Caco-2 (cell line): ENCODE data around the gene CCDC28B. TPM values are rescaled to one million over a fixed set of nuclear protein-coding genes. Genes with fewer than 3 reads are reported as not detected.
"Not testable (repeated sequence)": the region's sequence is repeated elsewhere in the genome, so short reads cannot be mapped to it uniquely, and the experiment has no call there.

Experiments
- BruUV-seq: library from RNA; stranded (reverse); fragments of 400-500 nt; replicated peaks from 2 replicates; lab custom pipeline; 2021; lab: Mats Ljungman, UMichigan
- CTCF ChIA-PET: fragments of 300-600 bp; sonication (Branson Sonifier 250); formaldehyde crosslinking; loops from one replicate; lab custom pipeline; 2022; ENCODE audit warnings: antibody characterized with exemption; lab: Charles Lee
- POLR2A ChIA-PET: fragments of 300-600 bp; sonication (Branson Sonifier 250); formaldehyde crosslinking; loops from one replicate; lab custom pipeline; 2022; ENCODE audit warnings: antibody characterized with exemption; lab: Charles Lee
- DNase-seq, 2 experiments: peaks; one replicate each; pipeline versions ENCODE4 v3.0.0 to v3.0.0-alpha.2; 2020 to 2022
- H3K27me3 ChIP-seq: replicated peaks from 2 replicates; pipeline ENCODE4 v1.6.0; 2011; ENCODE audit warnings: low read length; ENCODE audit not compliant: control insufficient read depth, insufficient read depth
- H3K36me3 ChIP-seq: 2 replicates; pipeline ENCODE4 v1.5.1; 2011; ENCODE audit warnings: low read length; ENCODE audit not compliant: control insufficient read depth, insufficient read depth
- H3K4me1 ChIP-seq: fragments of 250-450 bp; sonication (Bioruptor Pico); 2 replicates; pipeline ENCODE4 v1.5.1; 2020; ENCODE audit warnings: mild to moderate bottlenecking
- H3K4me3 ChIP-seq: 2 replicates; pipeline ENCODE4 v1.5.1; 2011; ENCODE audit warnings: low read depth, mild to moderate bottlenecking, control low read depth, low read length
- H3K9me3 ChIP-seq: fragments of 250-450 bp; sonication (Bioruptor Pico); 2 replicates; pipeline ENCODE4 v1.5.1; 2020; ENCODE audit warnings: mild to moderate bottlenecking, moderate library complexity
- H3K27ac Mint-ChIP-seq: one replicate; pipeline ENCODE4 v1.8.0; 2022; ENCODE audit warnings: mixed read lengths; ENCODE audit not compliant: unreplicated experiment
- H3K27me3 Mint-ChIP-seq: one replicate; pipeline ENCODE4 v1.8.0; 2022; ENCODE audit warnings: mixed read lengths; ENCODE audit not compliant: insufficient read depth, unreplicated experiment
- H3K36me3 Mint-ChIP-seq: one replicate; pipeline ENCODE4 v1.8.0; 2022; ENCODE audit warnings: mild to moderate bottlenecking, mixed read lengths; ENCODE audit not compliant: insufficient read depth, unreplicated experiment
- H3K4me1 Mint-ChIP-seq: one replicate; pipeline ENCODE4 v1.8.0; 2022; ENCODE audit warnings: low read depth, mixed read lengths; ENCODE audit not compliant: unreplicated experiment
- H3K4me3 Mint-ChIP-seq: one replicate; pipeline ENCODE4 v1.8.0; 2022; ENCODE audit warnings: mild to moderate bottlenecking, moderate library complexity, mixed read lengths; ENCODE audit not compliant: unreplicated experiment
- H3K9me3 Mint-ChIP-seq: one replicate; pipeline ENCODE4 v1.8.0; 2022; ENCODE audit warnings: mixed read lengths; ENCODE audit not compliant: unreplicated experiment
- CTCF ChIP-seq, 2 experiments: fragments of 200-600 bp in 1 of 2; IDR thresholded peaks; 1 replicate in 1 of 2; 2 replicates in 1 of 2; pipeline versions ENCODE4 v1.5.1 to v1.8.0; 2011 to 2022; ENCODE audit warnings: antibody characterized with exemption in 1 of 2, control low read depth in 1 of 2, inconsistent platforms in 1 of 2, low read depth in 1 of 2, low read length in 1 of 2, mild to moderate bottlenecking in 1 of 2, moderate library complexity in 1 of 2; ENCODE audit not compliant: insufficient read depth in 1 of 2, severe bottlenecking in 1 of 2, unreplicated experiment in 1 of 2
- intact Hi-C: fragments of 100-400 bp; cut with micrococcal nuclease; formaldehyde crosslinking; loops from one replicate; pipeline ENCODE4 v1.10.0; 2022; ENCODE audit not compliant: unreplicated experiment
- total RNA-seq: library from RNA; stranded (reverse); gene quantifications from 2 replicates; pipeline ENCODE4 v1.2.3, GENCODE V29; 2022

CCDC28B gene
- total RNA-seq, 1 experiment from 2014 or later, result 3.9 TPM

GRCh38 chr1:32159189-32159588 lies 41.2 kb upstream of the CCDC28B start:
- no TSS peak for BruUV-seq
- H3K36me3 Mint-ChIP-seq, result peaks cover 41% of the 10 kb centered on the region
- POLR2A ChIA-PET, result no interaction called here
- H3K4me3 Mint-ChIP-seq, result no peak overlapping the region
- H3K27me3 Mint-ChIP-seq, result no peaks in the 10 kb centered on the region
- H3K27ac Mint-ChIP-seq, result no peak overlapping the region
- TF ChIP-seq CTCF (IDR thresholded peaks at IDR 0.05; ENCODE audit: insufficient read depth in 1 of 2, low read depth in 1 of 2, low read length in 1 of 2, severe bottlenecking in 1 of 2, unreplicated experiment in 1 of 2), result no peak
- Histone ChIP-seq H3K4me1 (no peaks in the 10 kb centered on the region), H3K9me3 (no peaks in the 10 kb centered on the region), H3K36me3 (no peaks in the 10 kb centered on the region), H3K27me3 (no peaks in the 10 kb centered on the region), H3K4me3 (no peak overlapping the region)
- intact Hi-C loops, result no loop called here
- H3K9me3 Mint-ChIP-seq, result no peaks in the 10 kb centered on the region
- no peaks in the 10 kb centered on the region for H3K4me1 Mint-ChIP-seq
- CTCF ChIA-PET, result no interaction called here
- no peak for DNase-seq

- intact Hi-C loops, result no loop called here
- no peaks in the 10 kb centered on the region for H3K27me3 ChIP-seq
- Mint-ChIP-seq H3K4me3 (no peak overlapping the region), H3K9me3 (no peaks in the 10 kb centered on the region), H3K4me1 (no peaks in the 10 kb centered on the region), H3K36me3 (peaks cover 49% of the 10 kb centered on the region), H3K27me3 (no peaks in the 10 kb centered on the region), H3K27ac (no peak overlapping the region)
- H3K9me3 ChIP-seq, result no peaks in the 10 kb centered on the region
- no peak overlapping the region for H3K4me3 ChIP-seq
- ChIA-PET POLR2A (no interaction called here), CTCF (no interaction called here)
- H3K36me3 ChIP-seq, result no peaks in the 10 kb centered on the region
- TF ChIP-seq CTCF (IDR thresholded peaks at IDR 0.05; ENCODE audit: insufficient read depth in 1 of 2, low read depth in 1 of 2, low read length in 1 of 2, severe bottlenecking in 1 of 2, unreplicated experiment in 1 of 2), result no peak
- no peaks in the 10 kb centered on the region for H3K4me1 ChIP-seq
- BruUV-seq, result no TSS peak
- DNase-seq, result no peak
These were observed 37.0 kb upstream of the CCDC28B start for GRCh38 chr1:32163405-32163804.

GRCh38 chr1:32165633-32166032 lies 34.8 kb upstream of the CCDC28B start:
- peaks cover 61% of the 10 kb centered on the region for H3K36me3 Mint-ChIP-seq
- CTCF ChIA-PET, H3K27me3 Mint-ChIP-seq, H3K9me3 ChIP-seq, H3K4me1 ChIP-seq, DNase-seq, POLR2A ChIA-PET, H3K36me3 ChIP-seq, H3K4me3 Mint-ChIP-seq, H3K4me1 Mint-ChIP-seq, H3K4me3 ChIP-seq, H3K9me3 Mint-ChIP-seq, H3K27me3 ChIP-seq, BruUV-seq, intact Hi-C loops, H3K27ac Mint-ChIP-seq: not testable (repeated sequence)

DNA sequence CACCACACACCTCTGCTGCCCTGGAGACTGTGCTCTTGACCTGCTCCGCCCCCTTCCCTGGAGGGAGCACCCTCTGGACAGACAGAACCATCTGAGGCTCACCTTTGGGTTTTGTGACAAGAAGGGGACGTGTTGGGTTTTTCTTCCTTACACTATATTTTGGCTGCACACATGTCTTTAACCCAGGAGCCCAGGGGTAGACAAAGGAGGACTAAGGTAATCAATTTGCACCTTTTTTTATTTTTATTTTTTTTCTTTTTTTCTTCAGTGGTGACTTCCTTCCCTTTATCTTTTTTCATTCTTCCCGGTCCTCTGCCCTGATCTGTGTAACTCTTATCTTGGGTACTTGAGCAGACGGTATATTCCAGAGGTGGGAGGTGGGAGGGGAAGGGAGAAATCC lies 29.4 kb upstream of the CCDC28B start:
- H3K27ac Mint-ChIP-seq, result no peak overlapping the region
- H3K4me1 Mint-ChIP-seq, result no peaks in the 10 kb centered on the region
- Histone ChIP-seq H3K9me3 (no peaks in the 10 kb centered on the region), H3K36me3 (no peaks in the 10 kb centered on the region), H3K4me3 (no peak overlapping the region), H3K27me3 (no peaks in the 10 kb centered on the region), H3K4me1 (no peaks in the 10 kb centered on the region)
- DNase-seq, result no peak
- no peaks in the 10 kb centered on the region for H3K27me3 Mint-ChIP-seq
- POLR2A ChIA-PET, result no interaction called here
- H3K36me3 Mint-ChIP-seq, result peaks cover 53% of the 10 kb centered on the region
- intact Hi-C loops, result no loop called here
- CTCF ChIA-PET, result no interaction called here
- TF ChIP-seq CTCF (IDR thresholded peaks at IDR 0.05; ENCODE audit: insufficient read depth in 1 of 2, low read depth in 1 of 2, low read length in 1 of 2, severe bottlenecking in 1 of 2, unreplicated experiment in 1 of 2), result no peak
- BruUV-seq, result no TSS peak
- no peak overlapping the region for H3K4me3 Mint-ChIP-seq
- H3K9me3 Mint-ChIP-seq, result no peaks in the 10 kb centered on the region
